Activated CD4-positive, alpha-beta memory T cell treated with anti-CD3 and anti-CD28 coated beads for 36 hours (primary cell): ENCODE measurements around the gene PNPT1. TPM values are rescaled to one million over a fixed set of nuclear protein-coding genes. Genes with fewer than 3 reads are reported as not detected.
A peak's percentile ranks its signal among the peaks of the same experiment; 100 is the strongest.

ENCODE experiments used
- CTCF ChIA-PET: fragments of 350-600 bp; sonication (Branson Sonifier 250); formaldehyde crosslinking; loops from one replicate; lab custom pipeline; 2021; ENCODE audit warnings: antibody characterized with exemption, inconsistent platforms; lab: Charles Lee
- POLR2A ChIA-PET: fragments of 350-600 bp; sonication (Branson Sonifier 250); formaldehyde crosslinking; loops from one replicate; lab custom pipeline; 2021; ENCODE audit warnings: antibody characterized with exemption; lab: Charles Lee
- DNase-seq: peaks from one replicate; pipeline ENCODE4 v3.0.0-alpha.2; 2020
- H3K27ac Mint-ChIP-seq: one replicate; pipeline ENCODE4 v1.8.0; 2021; ENCODE audit warnings: mixed read lengths
- H3K27me3 Mint-ChIP-seq: one replicate; pipeline ENCODE4 v1.8.0; 2021; ENCODE audit warnings: mixed read lengths
- H3K36me3 Mint-ChIP-seq: one replicate; pipeline ENCODE4 v1.8.0; 2021; ENCODE audit warnings: mixed read lengths
- H3K4me1 Mint-ChIP-seq: one replicate; pipeline ENCODE4 v1.8.0; 2021; ENCODE audit warnings: low read depth, mixed read lengths
- H3K4me3 Mint-ChIP-seq: one replicate; pipeline ENCODE4 v1.8.0; 2021; ENCODE audit warnings: mild to moderate bottlenecking, mixed read lengths
- H3K9me3 Mint-ChIP-seq: one replicate; pipeline ENCODE4 v1.8.0; 2021; ENCODE audit warnings: mixed read lengths
- intact Hi-C: fragments of 100-400 bp; cut with micrococcal nuclease; formaldehyde crosslinking; loops from one replicate; pipeline ENCODE4 v1.15.1; 2023
- total RNA-seq, 2 experiments: library from RNA; stranded (reverse); gene quantifications; one replicate each; pipeline ENCODE4 v1.2.3, GENCODE V29; 2021

Gene PNPT1
- total RNA-seq, 2 experiments from 2014 or later = 44.0 to 48.4 TPM

DNA sequence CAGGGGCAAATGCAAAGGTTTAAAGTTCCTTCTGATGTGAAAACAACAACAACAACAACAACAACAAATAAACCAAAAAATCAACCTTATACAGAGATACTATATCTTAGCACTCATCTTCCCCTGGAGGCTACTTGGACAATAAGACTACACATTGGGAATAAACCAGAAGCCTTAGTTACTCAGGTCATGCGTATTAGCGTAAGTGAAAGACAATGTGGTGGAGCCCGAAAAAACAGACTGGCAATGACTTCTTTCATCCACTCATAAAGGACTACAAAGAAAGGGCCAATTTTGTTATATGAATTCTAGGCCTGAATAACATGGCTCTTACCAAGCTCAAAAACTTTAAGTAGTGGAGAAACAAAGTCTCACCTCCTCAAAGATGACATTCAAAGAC is 56.8 kb downstream of the PNPT1 start:
- Mint-ChIP-seq H3K27ac (no peak overlapping the region), H3K4me1 (no peaks in the 10 kb centered on the region), H3K9me3 (no peaks in the 10 kb centered on the region), H3K36me3 (peaks cover 26% of the 10 kb centered on the region), H3K27me3 (no peaks in the 10 kb centered on the region), H3K4me3 (no peak overlapping the region)
- CTCF ChIA-PET = interaction anchor here (1.0 kb wide), 1 partner anchor 19 kb away, joined by 3 read pairs; the partner anchor contains the start of gene PPP4R3B
- POLR2A ChIA-PET = no interaction called here
- intact Hi-C loops = no loop called here
- no peak for DNase-seq

DNA sequence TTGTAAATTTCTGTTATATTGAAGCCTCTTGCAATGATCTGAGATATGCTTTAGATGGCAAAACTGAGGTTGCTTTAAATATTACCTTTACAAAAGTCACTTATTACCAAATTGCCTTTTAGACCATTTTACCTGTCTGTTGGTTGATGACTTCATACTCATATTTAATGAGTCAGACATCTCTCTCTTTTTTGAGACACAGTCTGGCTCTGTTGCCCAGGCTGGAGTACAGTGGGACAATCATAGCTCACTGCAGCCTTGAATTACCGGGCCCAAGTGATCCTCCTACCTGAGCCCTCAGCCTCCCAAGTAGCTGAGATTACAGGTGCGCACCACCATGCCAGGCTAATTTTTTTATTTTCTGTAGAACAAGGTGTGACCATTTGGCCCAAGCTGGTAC is 64.7 kb downstream of the PNPT1 start:
- CTCF ChIA-PET = interaction anchor here (0.6 kb wide), 1 partner anchor 1128 kb away, joined by 3 read pairs; no protein-coding TSS in a partner anchor
- H3K9me3 Mint-ChIP-seq = no peaks in the 10 kb centered on the region
- POLR2A ChIA-PET = no interaction called here
- H3K27ac Mint-ChIP-seq = no peak overlapping the region
- H3K4me1 Mint-ChIP-seq = peaks cover 23% of the 10 kb centered on the region
- intact Hi-C loops = no loop called here
- DNase-seq = no peak
- H3K36me3 Mint-ChIP-seq = peaks cover 15% of the 10 kb centered on the region
- H3K27me3 Mint-ChIP-seq = no peaks in the 10 kb centered on the region
- H3K4me3 Mint-ChIP-seq = no peak overlapping the region

DNA sequence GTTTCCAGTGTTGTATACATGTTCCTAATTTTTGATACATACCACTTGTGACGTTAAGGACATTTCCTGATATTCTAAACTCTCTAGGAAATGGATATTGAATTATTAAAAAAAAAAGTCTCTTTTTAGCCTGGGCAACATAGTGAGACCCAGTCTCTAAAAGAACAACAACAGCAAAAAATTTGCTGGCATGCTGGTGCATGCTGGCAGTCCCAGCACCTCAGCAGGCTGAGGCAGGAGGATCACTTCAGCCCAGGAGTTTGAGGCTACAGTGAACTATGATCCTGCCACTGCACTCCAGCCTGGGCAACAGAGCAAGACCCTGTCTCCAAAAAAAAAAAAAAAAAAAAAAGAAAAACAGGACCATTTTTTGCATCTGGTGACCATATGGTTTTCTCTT is 65.7 kb downstream of the PNPT1 start:
- H3K27me3 Mint-ChIP-seq = no peaks in the 10 kb centered on the region
- peaks cover 15% of the 10 kb centered on the region for H3K36me3 Mint-ChIP-seq
- H3K4me1 Mint-ChIP-seq = peaks cover 34% of the 10 kb centered on the region
- ChIA-PET CTCF (no interaction called here), POLR2A (no interaction called here)
- DNase-seq = no peak
- no peaks in the 10 kb centered on the region for H3K9me3 Mint-ChIP-seq
- no peak overlapping the region for H3K27ac Mint-ChIP-seq
- H3K4me3 Mint-ChIP-seq = no peak overlapping the region
- intact Hi-C loops = no loop called here

DNA sequence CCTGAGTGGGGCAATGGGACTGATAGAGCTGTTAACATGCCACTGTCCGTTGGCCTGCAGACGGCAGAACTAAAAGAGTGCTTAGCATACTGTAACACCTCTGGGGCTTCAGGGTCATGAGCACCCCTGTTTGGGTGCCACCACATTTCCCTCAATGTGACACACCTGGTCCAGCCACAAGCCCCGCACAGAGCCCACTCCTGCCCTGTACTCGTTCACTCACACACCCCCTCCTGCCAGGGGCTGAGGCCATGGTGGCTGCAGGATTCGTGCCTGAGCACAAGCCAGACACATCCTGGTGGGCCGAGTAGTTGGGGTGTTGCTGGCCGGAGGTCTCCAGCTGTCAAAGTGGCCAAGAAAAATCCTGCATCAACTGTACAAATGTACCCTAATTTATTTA is 71.8 kb downstream of the PNPT1 start:
- POLR2A ChIA-PET = no interaction called here
- DNase-seq = no peak
- Mint-ChIP-seq H3K4me3 (no peak overlapping the region), H3K27ac (no peak overlapping the region), H3K36me3 (peaks cover 20% of the 10 kb centered on the region), H3K4me1 (peaks cover 58% of the 10 kb centered on the region), H3K27me3 (no peaks in the 10 kb centered on the region), H3K9me3 (no peaks in the 10 kb centered on the region)
- CTCF ChIA-PET = no interaction called here
- intact Hi-C loops = no loop called here

DNA sequence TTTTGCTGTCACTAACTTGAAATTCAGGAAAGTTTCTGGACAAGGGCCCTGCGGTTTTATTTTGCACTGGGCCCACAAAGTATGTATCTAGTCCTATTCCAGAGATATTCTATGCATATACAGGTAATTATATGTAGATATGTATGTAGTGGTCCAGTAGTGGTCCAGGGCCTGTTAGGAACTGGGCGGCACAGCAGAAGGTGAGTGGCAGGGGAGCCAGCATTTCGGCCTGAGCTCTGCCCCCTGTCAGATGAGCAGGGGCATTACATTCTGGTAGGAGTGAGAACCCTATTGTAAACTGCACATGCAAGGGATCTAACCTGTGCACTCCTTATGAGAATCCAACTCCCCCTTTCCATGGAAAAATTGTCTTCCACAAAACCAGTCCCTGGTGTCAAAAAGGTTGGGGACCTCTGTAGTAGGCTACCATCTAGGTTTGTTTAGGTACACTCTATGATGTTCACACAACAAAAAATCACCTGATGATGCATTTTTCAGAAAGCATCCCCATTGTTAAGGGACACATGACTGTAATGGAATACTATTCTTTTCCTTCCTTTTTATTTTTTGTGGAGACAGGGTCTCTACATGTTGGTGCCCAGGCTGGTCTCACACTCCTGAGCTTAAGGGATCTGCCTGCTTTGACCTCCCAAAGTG is 73.4 kb downstream of the PNPT1 start:
- Mint-ChIP-seq H3K9me3 (no peaks in the 10 kb centered on the region), H3K36me3 (peaks cover 24% of the 10 kb centered on the region), H3K27me3 (no peaks in the 10 kb centered on the region), H3K4me1 (peaks cover 50% of the 10 kb centered on the region), H3K4me3 (peak overlapping the region; percentile 54), H3K27ac (no peak overlapping the region)
- ChIA-PET POLR2A (no interaction called here), CTCF (interaction anchor here (0.7 to 1.0 kb wide), 2 partner anchors 101 to 327 kb away, joined by 3 to 6 read pairs; partner anchors contain the start of gene CFAP36)
- intact Hi-C loops = no loop called here
- peak; percentile 32 for DNase-seq

DNA sequence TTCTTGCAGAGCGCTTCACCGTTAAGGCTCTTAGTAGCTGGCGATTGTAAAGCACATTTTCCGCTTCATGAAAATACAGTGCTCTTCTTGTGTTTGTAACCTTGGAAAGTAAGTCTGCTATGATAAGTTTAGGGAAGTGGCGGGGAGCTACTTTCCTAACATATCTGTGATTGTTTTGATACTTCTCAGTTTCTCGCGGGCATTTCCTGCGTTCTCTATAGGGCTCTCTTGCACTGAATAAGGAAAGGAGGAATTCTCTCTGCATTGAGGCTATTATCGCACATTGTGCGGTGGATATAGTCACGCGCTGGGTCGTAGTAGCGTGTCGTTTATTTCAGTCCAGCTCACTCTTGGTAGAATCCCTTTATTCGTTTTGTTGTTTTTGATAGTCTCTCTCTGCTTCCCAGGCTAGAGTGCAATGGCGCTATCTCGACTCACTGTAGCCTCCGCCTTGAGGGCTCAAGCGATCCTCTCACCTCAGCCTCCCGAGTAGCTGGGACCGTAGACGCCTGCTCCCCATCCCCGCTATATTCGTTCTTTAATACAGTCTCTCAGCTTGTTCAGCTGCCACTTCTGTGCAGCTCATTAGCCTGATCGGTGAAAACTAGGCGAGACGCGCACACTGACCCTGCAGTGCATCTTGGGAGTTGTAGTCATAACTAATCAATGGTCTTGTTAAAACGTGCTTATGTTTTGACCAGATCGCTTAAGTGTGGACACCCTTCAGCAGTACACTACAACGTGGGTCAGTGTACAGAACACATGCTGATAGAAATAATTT is 75.2 kb downstream of the PNPT1 start:
- Mint-ChIP-seq H3K36me3 (peaks cover 30% of the 10 kb centered on the region), H3K4me1 (peaks cover 54% of the 10 kb centered on the region), H3K4me3 (no peak overlapping the region), H3K27ac (no peak overlapping the region), H3K27me3 (no peaks in the 10 kb centered on the region), H3K9me3 (no peaks in the 10 kb centered on the region)
- CTCF ChIA-PET = interaction anchor here (1.2 kb wide), 1 partner anchor 19 kb away, joined by 3 read pairs; no protein-coding TSS in a partner anchor
- intact Hi-C loops = loop anchor here (5.0 to 10.0 kb wide), 5 partner anchors 36 to 1654 kb away; partner anchors contain the start of gene MTIF2
- DNase-seq = peak; percentile 65
- POLR2A ChIA-PET = interaction anchor here (0.6 to 1.8 kb wide), 7 partner anchors 8 to 1851 kb away, joined by 3 to 6 read pairs (median 4); partner anchors contain the start of genes CFAP36, CHAC2, CLHC1 and RPS27A

DNA sequence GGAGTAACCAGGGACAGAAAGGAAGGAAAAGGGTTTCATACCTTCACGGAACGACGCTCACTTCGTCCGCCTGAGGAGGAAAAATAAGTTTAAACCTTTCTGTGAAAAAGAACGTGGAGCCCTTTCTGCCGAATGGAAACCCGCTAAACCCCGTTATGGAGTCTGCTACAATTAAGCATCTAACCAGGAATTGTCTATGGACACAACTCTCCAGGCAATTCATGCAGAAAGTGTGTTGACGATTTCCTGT is 75.7 kb downstream of the PNPT1 start:
- H3K4me1 Mint-ChIP-seq = peaks cover 51% of the 10 kb centered on the region
- no peaks in the 10 kb centered on the region for H3K27me3 Mint-ChIP-seq
- H3K9me3 Mint-ChIP-seq = no peaks in the 10 kb centered on the region
- POLR2A ChIA-PET = interaction anchor here (0.9 to 1.8 kb wide), 5 partner anchors 8 to 1850 kb away, joined by 3 to 6 read pairs (median 5); partner anchors contain the start of genes CFAP36 and CHAC2
- H3K27ac Mint-ChIP-seq = no peak overlapping the region
- DNase-seq = no peak
- peaks cover 32% of the 10 kb centered on the region for H3K36me3 Mint-ChIP-seq
- H3K4me3 Mint-ChIP-seq = no peak overlapping the region
- intact Hi-C loops = loop anchor here (5.0 to 10.0 kb wide), 5 partner anchors 36 to 1653 kb away; partner anchors contain the start of gene MTIF2
- CTCF ChIA-PET = interaction anchor here (1.2 kb wide), 1 partner anchor 20 kb away, joined by 3 read pairs; no protein-coding TSS in a partner anchor

DNA sequence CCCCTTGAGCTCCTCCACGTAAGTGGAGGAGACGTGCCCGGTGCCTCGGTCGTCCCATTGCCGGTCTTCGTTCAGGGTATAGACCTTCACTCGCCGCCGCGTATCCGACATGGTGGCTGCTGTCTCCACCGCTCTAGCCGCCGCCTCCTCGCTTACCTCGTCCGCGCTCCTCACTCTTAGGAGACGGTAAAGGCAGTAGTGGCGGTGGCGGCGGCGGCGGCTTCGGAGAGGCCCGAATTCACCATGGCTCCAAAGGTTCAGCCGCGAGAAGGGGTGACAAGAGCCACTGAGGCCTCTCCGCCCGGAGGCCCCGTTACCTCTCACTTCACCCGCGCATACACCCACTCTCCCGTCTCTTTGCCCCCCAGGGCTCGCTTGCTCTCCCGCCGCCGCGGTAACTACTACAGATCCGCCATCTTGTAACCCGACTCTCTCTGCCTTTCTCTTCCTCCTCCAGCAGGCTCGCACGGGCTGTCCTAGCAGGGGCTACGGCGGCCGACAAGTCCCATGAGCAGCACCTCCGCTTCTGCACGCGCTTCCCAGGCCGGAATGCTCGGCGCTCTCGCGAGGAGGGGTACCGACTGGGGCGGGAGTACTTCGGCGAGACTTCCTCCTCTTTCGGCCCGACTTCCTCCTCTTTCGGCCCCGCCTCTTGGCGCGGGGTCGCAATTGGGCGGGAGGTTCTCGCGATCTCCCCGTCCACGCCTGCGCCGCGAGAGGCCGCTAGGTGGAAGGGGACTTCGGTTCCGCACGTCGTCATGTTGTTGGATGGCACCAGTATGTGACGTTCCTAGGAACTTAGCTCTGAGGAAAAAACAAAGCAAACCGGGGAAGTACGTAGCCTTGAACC is 76.2 kb downstream of the PNPT1 start, which contains the start of gene PPP4R3B:
Gene PPP4R3B (minus strand): TSS at position 448 of the 850 bp plus-strand sequence. CDS start 337 bp downstream, at position 111.
- ChIA-PET POLR2A (interaction anchor here (0.9 to 1.8 kb wide), 7 partner anchors 8 to 1849 kb away, joined by 3 to 6 read pairs (median 4); partner anchors contain the start of genes CFAP36, CHAC2, CLHC1 and RPS27A), CTCF (interaction anchor here (1.2 kb wide), 1 partner anchor 20 kb away, joined by 3 read pairs; no protein-coding TSS in a partner anchor)
- Mint-ChIP-seq H3K4me1 (peaks cover 47% of the 10 kb centered on the region), H3K27ac (no peak within 1 kb of the TSS), H3K9me3 (no peaks in the 10 kb centered on the region), H3K27me3 (no peaks in the 10 kb centered on the region), H3K4me3 (no peak within 1 kb of the TSS), H3K36me3 (peaks cover 34% of the 10 kb centered on the region)
- peak; percentile 99 for DNase-seq
- intact Hi-C loops = loop anchor here (1.0 to 10.0 kb wide), 15 partner anchors 26 to 1653 kb away; partner anchors contain the start of genes ACYP2, CFAP36, CLHC1 and EML6

DNA sequence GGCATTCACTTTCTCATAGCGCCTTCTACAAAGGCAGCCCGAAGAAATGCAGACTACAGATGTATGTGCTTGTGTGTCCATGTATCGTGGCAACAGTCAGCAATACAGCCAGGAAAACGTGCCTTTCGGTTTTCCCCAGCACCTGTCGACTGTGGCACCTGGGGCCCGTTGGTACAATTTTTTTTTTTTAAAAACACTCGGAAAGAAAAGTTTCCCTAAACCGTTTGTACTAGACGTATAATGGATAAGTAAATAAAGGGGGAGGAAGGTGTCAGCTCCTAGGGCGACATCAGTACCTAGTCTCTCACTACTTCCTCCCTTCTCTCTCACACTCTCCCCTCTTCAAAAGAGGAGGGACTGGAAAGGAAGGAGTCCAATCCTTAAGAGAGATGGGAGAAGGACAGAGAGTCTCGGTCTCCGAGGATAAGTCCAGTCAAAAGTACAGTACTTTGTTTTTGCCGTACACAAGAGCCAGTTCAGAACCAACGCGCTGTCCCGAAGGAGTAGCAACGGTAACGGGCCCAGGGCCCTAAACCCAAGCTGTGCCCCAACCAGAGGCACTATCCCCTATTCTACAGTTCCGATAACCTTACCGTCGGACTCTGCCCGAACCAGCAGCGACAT is 77.0 kb downstream of the PNPT1 start:
- H3K4me1 Mint-ChIP-seq = peaks cover 41% of the 10 kb centered on the region

DNA sequence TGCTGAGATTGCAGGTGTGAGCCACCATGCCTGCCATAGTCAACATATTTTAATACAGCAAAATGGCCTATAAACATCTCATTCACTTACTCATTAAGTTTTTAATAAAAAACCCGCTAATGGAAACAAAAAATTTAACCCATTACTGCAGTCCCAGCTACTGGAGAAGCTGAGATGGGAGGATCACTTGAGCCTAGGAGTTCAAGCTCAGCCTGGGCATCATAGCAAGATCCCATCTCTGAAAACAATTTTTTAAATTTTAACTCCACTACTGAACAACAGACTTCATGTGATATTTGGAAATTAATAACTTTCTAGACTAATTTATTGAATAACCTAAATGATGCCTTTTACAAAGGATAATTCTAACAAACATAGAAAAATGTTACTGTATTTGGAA is 81.6 kb downstream of the PNPT1 start:
- CTCF ChIA-PET = no interaction called here
- no peaks in the 10 kb centered on the region for H3K27me3 Mint-ChIP-seq
- POLR2A ChIA-PET = no interaction called here
- H3K9me3 Mint-ChIP-seq = no peaks in the 10 kb centered on the region
- intact Hi-C loops = loop anchor here (1.0 to 10.0 kb wide), 3 partner anchors 301 to 1647 kb away; partner anchors contain the start of gene MTIF2
- peaks cover 53% of the 10 kb centered on the region for H3K4me1 Mint-ChIP-seq
- DNase-seq = no peak
- H3K36me3 Mint-ChIP-seq = peaks cover 39% of the 10 kb centered on the region
- no peak overlapping the region for H3K27ac Mint-ChIP-seq
- no peak overlapping the region for H3K4me3 Mint-ChIP-seq

More for the DNA sequence above, 77.0 kb downstream of the PNPT1 start:
- Mint-ChIP-seq H3K27ac (no peak overlapping the region), H3K36me3 (peaks cover 34% of the 10 kb centered on the region), H3K27me3 (no peaks in the 10 kb centered on the region), H3K4me3 (no peak overlapping the region), H3K9me3 (no peaks in the 10 kb centered on the region)
- intact Hi-C loops = loop anchor here (1.0 to 10.0 kb wide), 15 partner anchors 25 to 1652 kb away; partner anchors contain the start of genes ACYP2, CFAP36, CLHC1 and EML6
- ChIA-PET POLR2A (interaction anchor here (1.0 to 1.5 kb wide), 3 partner anchors 8 to 384 kb away, joined by 3 to 4 read pairs (median 4); partner anchors contain the start of genes CFAP36, CLHC1 and RPS27A), CTCF (no interaction called here)
- peak; percentile 58 for DNase-seq
